Measurements from ENCODE around the gene IL1RAPL1.

Gene IL1RAPL1

GRCh38 chrX:29143356-29143755 is 556.1 kb downstream of the IL1RAPL1 start:
- H3K4me3 ChIP-seq (ENCODE audit: low read depth, low read length): no peak overlapping the region
- no peak for DNase-seq (ENCODE audit: low read depth)
- in situ Hi-C loops (cut with HindIII; ENCODE audit: low sequenced_read_pairs): no loop called here
- no peak for TF ChIP-seq CTCF (IDR thresholded peaks at IDR 0.05; ENCODE audit: low read depth, low read length, missing control alignments)

- no peak overlapping the region for H3K4me3 ChIP-seq (ENCODE audit: low read depth, low read length)
- in situ Hi-C loops (cut with HindIII; ENCODE audit: low sequenced_read_pairs): no loop called here
- no peak for DNase-seq (ENCODE audit: low read depth)
- TF ChIP-seq CTCF (IDR thresholded peaks at IDR 0.05; ENCODE audit: low read depth, low read length, missing control alignments): no peak
Observed at GRCh38 chrX:29143756-29144155, 556.5 kb downstream of the IL1RAPL1 start.

- in situ Hi-C loops (cut with HindIII; ENCODE audit: low sequenced_read_pairs): no loop called here
- TF ChIP-seq CTCF (IDR thresholded peaks at IDR 0.05; ENCODE audit: low read depth, low read length, missing control alignments): no peak
- H3K4me3 ChIP-seq (ENCODE audit: low read depth, low read length): no peak overlapping the region
- no peak for DNase-seq (ENCODE audit: low read depth)
Observed at GRCh38 chrX:29145316-29145715, 558.1 kb downstream of the IL1RAPL1 start.

GRCh38 chrX:29148511-29148910 is 561.3 kb downstream of the IL1RAPL1 start:
- DNase-seq (ENCODE audit: low read depth): no peak
- TF ChIP-seq CTCF (IDR thresholded peaks at IDR 0.05; ENCODE audit: low read depth, low read length, missing control alignments): no peak
- in situ Hi-C loops (cut with HindIII; ENCODE audit: low sequenced_read_pairs): no loop called here
- no peak overlapping the region for H3K4me3 ChIP-seq (ENCODE audit: low read depth, low read length)

GRCh38 chrX:29155286-29155685 is 568.0 kb downstream of the IL1RAPL1 start:
- in situ Hi-C loops (cut with HindIII; ENCODE audit: low sequenced_read_pairs): no loop called here
- DNase-seq (ENCODE audit: low read depth): no peak
- H3K4me3 ChIP-seq (ENCODE audit: low read depth, low read length): no peak overlapping the region
- TF ChIP-seq CTCF (IDR thresholded peaks at IDR 0.05; ENCODE audit: low read depth, low read length, missing control alignments): no peak

GRCh38 chrX:29172880-29173279 is 585.6 kb downstream of the IL1RAPL1 start:
- peak; percentile 2 for DNase-seq (ENCODE audit: low read depth)
- in situ Hi-C loops (cut with HindIII; ENCODE audit: low sequenced_read_pairs): no loop called here
- H3K4me3 ChIP-seq (ENCODE audit: low read depth, low read length): no peak overlapping the region
- no peak for TF ChIP-seq CTCF (IDR thresholded peaks at IDR 0.05; ENCODE audit: low read depth, low read length, missing control alignments)

GRCh38 chrX:29187264-29187663 is 600.0 kb downstream of the IL1RAPL1 start:
- DNase-seq (ENCODE audit: low read depth): no peak
- in situ Hi-C loops (cut with HindIII; ENCODE audit: low sequenced_read_pairs): no loop called here
- no peak for TF ChIP-seq CTCF (IDR thresholded peaks at IDR 0.05; ENCODE audit: low read depth, low read length, missing control alignments)
- H3K4me3 ChIP-seq (ENCODE audit: low read depth, low read length): no peak overlapping the region
